ENCODE data around the gene SMOC1. TPM values are rescaled to one million over a fixed set of nuclear protein-coding genes. Genes with fewer than 3 reads are reported as not detected.

The SMOC1 gene
- total RNA-seq, 1 experiment from 2014 or later = 0.46 TPM

- CTCF ChIA-PET = no interaction called here
- intact Hi-C loops (cut with micrococcal nuclease; ENCODE audit: unreplicated experiment) = no loop called here
- POLR2A ChIA-PET = no interaction called here
- Histone ChIP-seq H3K4me1 (ENCODE audit: control insufficient read depth, insufficient read depth, low read length) (no peaks in the 10 kb centered on the region), H3K4me3 (ENCODE audit: low read depth in 2 of 2, low read length in 2 of 2) (no peak overlapping the region), H3K27me3 (ENCODE audit: control insufficient read depth, insufficient read depth, low read length) (peaks cover 6% of the 10 kb centered on the region; the same call in 1 of the 2 replicates), H3K36me3 (ENCODE audit: control insufficient read depth, insufficient read depth, low read length) (no peaks in the 10 kb centered on the region), H3K9me3 (ENCODE audit: control insufficient read depth, insufficient read depth, low read depth, low read length) (no peaks in the 10 kb centered on the region), H3K27ac (ENCODE audit: low read length) (no peak overlapping the region)
- TF ChIP-seq POLR2AphosphoS5 (IDR thresholded peaks at IDR 0.05; ENCODE audit: low read depth, low read length) (no peak), REST (IDR thresholded peaks at IDR 0.05; ENCODE audit: insufficient read depth in 1 of 2, low read depth in 2 of 2, low read length in 1 of 2) (no peak), TCF7L2 (IDR thresholded peaks at IDR 0.05; ENCODE audit: low read depth, low read length) (no peak), SIN3A (IDR thresholded peaks at IDR 0.05; ENCODE audit: borderline replicate concordance, insufficient read depth, low read depth, low read length) (no peak), CTCF (IDR thresholded peaks at IDR 0.05) (no peak)
- ATAC-seq (no peak), DNase-seq (ENCODE audit: low read depth, low spot score) (no peak)
- in situ Hi-C loops (cut with HindIII; ENCODE audit: low pct_unique_long_range_greater_than_20kb, low sequenced_read_pairs) = no loop called here
- no TSS peak for BruUV-seq (replicated peaks)
Measured at GRCh38 chr14:69988979-69989378, 109.8 kb downstream of the SMOC1 start.

GRCh38 chr14:69989622-69990021 lies 110.4 kb downstream of the SMOC1 start:
- TF ChIP-seq TCF7L2 (IDR thresholded peaks at IDR 0.05; ENCODE audit: low read depth, low read length) (no peak), POLR2AphosphoS5 (IDR thresholded peaks at IDR 0.05; ENCODE audit: low read depth, low read length) (no peak)
- H3K27me3 ChIP-seq (ENCODE audit: control insufficient read depth, insufficient read depth, low read length) = peaks cover 6% of the 10 kb centered on the region

GRCh38 chr14:69990323-69990722 lies 111.1 kb downstream of the SMOC1 start:
- H3K9me3 ChIP-seq (ENCODE audit: control insufficient read depth, insufficient read depth, low read depth, low read length) = no peaks in the 10 kb centered on the region
- POLR2A ChIA-PET = interaction anchor here (0.6 kb wide), 1 partner anchor 59 kb away, joined by 3 read pairs; no protein-coding TSS in a partner anchor
- intact Hi-C loops (cut with micrococcal nuclease; ENCODE audit: unreplicated experiment) = no loop called here
- no peak overlapping the region for H3K4me3 ChIP-seq (ENCODE audit: low read depth in 2 of 2, low read length in 2 of 2)
- H3K27ac ChIP-seq (ENCODE audit: low read length) = no peak overlapping the region
- ATAC-seq = no peak
- no peaks in the 10 kb centered on the region; the same call in 1 of the 2 replicates for H3K36me3 ChIP-seq (ENCODE audit: control insufficient read depth, insufficient read depth, low read length)
- TF ChIP-seq CTCF (IDR thresholded peaks at IDR 0.05) = no peak
- TF ChIP-seq POLR2AphosphoS5 (IDR thresholded peaks at IDR 0.05; ENCODE audit: low read depth, low read length) = no peak
- TF ChIP-seq REST (IDR thresholded peaks at IDR 0.05; ENCODE audit: insufficient read depth in 1 of 2, low read depth in 2 of 2, low read length in 1 of 2) = no peak
- TF ChIP-seq TCF7L2 (IDR thresholded peaks at IDR 0.05; ENCODE audit: low read depth, low read length) = no peak
- no peak for TF ChIP-seq SIN3A (IDR thresholded peaks at IDR 0.05; ENCODE audit: borderline replicate concordance, insufficient read depth, low read depth, low read length)
- no peak for DNase-seq (ENCODE audit: low read depth, low spot score)
- peaks cover 6% of the 10 kb centered on the region for H3K27me3 ChIP-seq (ENCODE audit: control insufficient read depth, insufficient read depth, low read length)
- in situ Hi-C loops (cut with HindIII; ENCODE audit: low pct_unique_long_range_greater_than_20kb, low sequenced_read_pairs) = no loop called here
- BruUV-seq (replicated peaks) = no TSS peak
- CTCF ChIA-PET = no interaction called here
- no peaks in the 10 kb centered on the region for H3K4me1 ChIP-seq (ENCODE audit: control insufficient read depth, insufficient read depth, low read length)

More at GRCh38 chr14:69989622-69990021, 110.4 kb downstream of the SMOC1 start:
- CTCF ChIA-PET = no interaction called here
- in situ Hi-C loops (cut with HindIII; ENCODE audit: low pct_unique_long_range_greater_than_20kb, low sequenced_read_pairs) = no loop called here
- ATAC-seq = no peak
- Histone ChIP-seq H3K27ac (ENCODE audit: low read length) (no peak overlapping the region), H3K9me3 (ENCODE audit: control insufficient read depth, insufficient read depth, low read depth, low read length) (no peaks in the 10 kb centered on the region), H3K4me3 (ENCODE audit: low read depth in 2 of 2, low read length in 2 of 2) (no peak overlapping the region), H3K36me3 (ENCODE audit: control insufficient read depth, insufficient read depth, low read length) (no peaks in the 10 kb centered on the region; the same call in 1 of the 2 replicates), H3K4me1 (ENCODE audit: control insufficient read depth, insufficient read depth, low read length) (no peaks in the 10 kb centered on the region)
- no TSS peak for BruUV-seq (replicated peaks)
- intact Hi-C loops (cut with micrococcal nuclease; ENCODE audit: unreplicated experiment) = no loop called here
- POLR2A ChIA-PET = interaction anchor here (0.6 kb wide), 1 partner anchor 58 kb away, joined by 3 read pairs; no protein-coding TSS in a partner anchor
- no peak for DNase-seq (ENCODE audit: low read depth, low spot score)

Measured in Panc1 (cell line).